GM12878 (cell line): ENCODE measurements around the gene RPL7L1. TPM values are rescaled to one million over a fixed set of nuclear protein-coding genes. Genes with fewer than 3 reads are reported as not detected.

Experiments
- ATAC-seq: fragments of 200-7000 bp; cut with Tn5 transposase; 3 replicates; pipeline ENCODE4 v1.9.1; 2020; ENCODE audit warnings: mild to moderate bottlenecking, moderate library complexity
- BruUV-seq: library from RNA; stranded (reverse); fragments of 400-500 nt; replicated peaks from 2 replicates; lab custom pipeline; 2021; lab: Mats Ljungman, UMichigan
- CTCF ChIA-PET: fragments of 300-600 bp; sonication (Branson Sonifier 250); formaldehyde crosslinking; extraction: SDS; loops from one replicate; lab custom pipeline; 2021; ENCODE audit warnings: inconsistent platforms; lab: Yijun Ruan, JAX
- POLR2A ChIA-PET: fragments of 350-600 bp; formaldehyde crosslinking; extraction: SDS; loops from one replicate; lab custom pipeline; 2021; ENCODE audit warnings: inconsistent platforms; lab: Charles Lee
- RAD21 ChIA-PET: fragments of 300-600 bp; sonication (Branson Sonifier 250); formaldehyde crosslinking; loops from one replicate; lab custom pipeline; 2023; ENCODE audit warnings: antibody characterized with exemption; ENCODE audit not compliant: unreplicated experiment; lab: Charles Lee
- SMC1A ChIA-PET: fragments of 300-600 bp; sonication (Branson Sonifier 250); formaldehyde crosslinking; loops from one replicate; lab custom pipeline; 2023; ENCODE audit not compliant: unreplicated experiment, uncharacterized antibody; lab: Charles Lee
- DNase-seq: peaks from one replicate; pipeline ENCODE4 v3.0.0-alpha.2; 2011; ENCODE audit warnings: low read depth, low spot score
- FAIRE-seq: peaks from 3 replicates; lab custom pipeline; 2011; peaks lifted over from hg19 to GRCh38; lab: Jason Lieb, UNC
- H2AFZ ChIP-seq: 2 replicates; pipeline ENCODE4 v1.6.0; 2011; ENCODE audit warnings: low read depth, low read length, control low read depth; ENCODE audit not compliant: control insufficient read depth
- H3K27ac ChIP-seq: 2 replicates; pipeline ENCODE4 v1.5.1; 2011; ENCODE audit warnings: control low read depth; ENCODE audit not compliant: control insufficient read depth, insufficient read depth
- H3K27me3 ChIP-seq, 2 experiments: replicated peaks in 1 of 2; 2 replicates each; pipeline versions ENCODE4 v1.6.0 to v1.6.1; 2011; ENCODE audit warnings: low read length in 1 of 2; ENCODE audit not compliant: control insufficient read depth in 2 of 2, insufficient read depth in 2 of 2
- H3K36me3 ChIP-seq, 2 experiments: 2 replicates each; pipeline ENCODE4 v1.5.1; 2011; ENCODE audit warnings: low read length in 1 of 2; ENCODE audit not compliant: control insufficient read depth in 2 of 2, insufficient read depth in 2 of 2
- H3K4me1 ChIP-seq: 2 replicates; pipeline ENCODE4 v1.6.1; 2011; ENCODE audit warnings: mild to moderate bottlenecking, low read length, moderate library complexity, mixed read lengths; ENCODE audit not compliant: control insufficient read depth, insufficient read depth
- H3K4me2 ChIP-seq: 2 replicates; pipeline ENCODE4 v1.6.0; 2011; ENCODE audit warnings: control low read depth; ENCODE audit not compliant: control insufficient read depth, insufficient read depth
- H3K4me3 ChIP-seq: fragments of 200-600 bp; sonication (generic); 2 replicates; pipeline ENCODE4 v1.5.1; 2016
- H3K79me2 ChIP-seq: 2 replicates; pipeline ENCODE4 v1.6.0; 2011; ENCODE audit warnings: low read length; ENCODE audit not compliant: control insufficient read depth, insufficient read depth
- H3K9ac ChIP-seq: 2 replicates; pipeline ENCODE4 v1.8.0; 2011; ENCODE audit warnings: low read length, control low read depth, mixed read lengths; ENCODE audit not compliant: control insufficient read depth, insufficient read depth
- H3K9me3 ChIP-seq: replicated peaks from 3 replicates; pipeline ENCODE4 v1.5.1; 2011; ENCODE audit warnings: mild to moderate bottlenecking, low read length; ENCODE audit not compliant: control insufficient read depth, insufficient read depth
- H4K20me1 ChIP-seq: 2 replicates; pipeline ENCODE4 v1.6.0; 2011; ENCODE audit not compliant: control insufficient read depth, insufficient read depth
- BACH1 ChIP-seq: fragments of 450-650 bp; IDR thresholded peaks from 2 replicates; pipeline ENCODE4 v1.6.1; 2017; ENCODE audit warnings: mild to moderate bottlenecking, borderline replicate concordance
- BHLHE40 ChIP-seq, 2 experiments: fragments of 450-650 bp in 1 of 2; IDR thresholded peaks; 2 replicates each; pipeline ENCODE4 v1.6.1; 2011 to 2017; ENCODE audit warnings: low read depth in 2 of 2, borderline replicate concordance in 1 of 2, improper control_type of control experiment in 1 of 2, low read length in 1 of 2, mild to moderate bottlenecking in 1 of 2
- ETV6 ChIP-seq, 2 experiments: fragments of 450-650 bp in 1 of 2; IDR thresholded peaks in 1 of 2; conservative IDR thresholded peaks in 1 of 2; 2 replicates each; pipeline ENCODE4 v1.6.1; 2014; ENCODE audit warnings: antibody characterized with exemption in 1 of 2, borderline replicate concordance in 1 of 2, low read depth in 1 of 2, mild to moderate bottlenecking in 1 of 2, moderate library complexity in 1 of 2
- HSF1 ChIP-seq: fragments of 150-350 bp; IDR thresholded peaks from 2 replicates; pipeline ENCODE4 v1.6.1; 2014; ENCODE audit warnings: mild to moderate bottlenecking, low read depth, low read length
- IRF4 ChIP-seq: IDR thresholded peaks from 2 replicates; pipeline ENCODE4 v1.6.1; 2011; ENCODE audit warnings: low read depth, low read length
- MXI1 ChIP-seq: fragments of 150-350 bp; IDR thresholded peaks from 2 replicates; pipeline ENCODE4 v1.6.1; 2011; ENCODE audit warnings: low read depth, mild to moderate bottlenecking, inconsistent platforms, low read length, improper control_type of control experiment
- MYB ChIP-seq: fragments of 150-350 bp; IDR thresholded peaks from 2 replicates; pipeline ENCODE4 v1.6.1; 2014; ENCODE audit warnings: mild to moderate bottlenecking, low read depth, low read length, borderline replicate concordance
- RCOR1 ChIP-seq: conservative IDR thresholded peaks from 2 replicates; pipeline ENCODE4 v1.6.1; 2012; ENCODE audit warnings: low read depth, low read length, improper control_type of control experiment
- STAT1 ChIP-seq: fragments of 450-650 bp; conservative IDR thresholded peaks from 2 replicates; pipeline ENCODE4 v1.6.1; 2014; ENCODE audit warnings: antibody characterized with exemption, mild to moderate bottlenecking
- ZZZ3 ChIP-seq: IDR thresholded peaks from 2 replicates; pipeline ENCODE4 v1.6.1; 2011; ENCODE audit warnings: low read depth; ENCODE audit not compliant: control insufficient read depth, insufficient read length
- WGBS: methylation state at CpG from one replicate; pipeline ENCODE4 v1.1.6; 2016; ENCODE audit warnings: low lambda C conversion rate; ENCODE audit not compliant: insufficient replicate concordance, insufficient coverage; ENCODE audit errors: missing lambda C conversion rate; 5-methylcytosine and 5-hydroxymethylcytosine counted together
- in situ Hi-C: fragments of 300-500 bp; cut with MboI; formaldehyde crosslinking; loops from 9 replicates; pipeline ENCODE4 v1.14.3; 2018; ENCODE audit warnings: mixed read lengths
- intact Hi-C: fragments of 100-400 bp; cut with micrococcal nuclease; formaldehyde crosslinking; loops from one replicate; pipeline ENCODE4 v1.14.2; 2022; ENCODE audit not compliant: unreplicated experiment
- polyA plus RNA-seq, 11 experiments: library from polyadenylated mRNA; depleted of rRNA in 4 of 11; unstranded in 6 of 11; stranded (reverse) in 5 of 11; fragments of >200 nt; fragmentation: Nextera tagmentation in 4 of 11; fragmentation: Illumina TruSeq in 1 of 11; extraction: Ambion mirVana in 4 of 11; extraction: Trizol in 1 of 11; gene quantifications; 1 replicate in 1 of 11; 2 replicates in 10 of 11; pipeline versions ENCODE4 v1.2.1 to v1.2.3, GENCODE V29; 2011 to 2016; ENCODE audit warnings: inconsistent platforms in 2 of 11, missing spikeins in 2 of 11, low read depth in 1 of 11
- total RNA-seq, 4 experiments: library from RNA; depleted of rRNA in 3 of 4; stranded (reverse); fragments of >200 nt in 3 of 4; fragmentation: Illumina TruSeq in 1 of 4; extraction: Trizol in 1 of 4; gene quantifications; 2 replicates each; pipeline versions ENCODE4 v1.2.1 to v1.2.3, GENCODE V29; 2013 to 2021

The RPL7L1 gene
- total and polyA plus RNA-seq, 10 of the 15 experiments (the other 5 are each of a cell fraction or from before 2014, with no cell fraction given) = 54.1 to 154 (median 104) TPM

- no peak for FAIRE-seq
- POLR2A ChIA-PET = no interaction called here
- in situ Hi-C loops = no loop called here
Observed at GRCh38 chr6:42834056-42834455, 45.4 kb upstream of the RPL7L1 start.

More at GRCh38 chr6:42834056-42834455, 45.4 kb upstream of the RPL7L1 start:
- no peak for TF ChIP-seq IRF4
- no peak for TF ChIP-seq RCOR1
- no peak for TF ChIP-seq HSF1
- TF ChIP-seq MXI1 = no peak
- no peak for TF ChIP-seq STAT1
- no peak for TF ChIP-seq ETV6 (conservative IDR thresholded peaks at IDR 0.05 in 1 of 2, IDR thresholded peaks at IDR 0.05 in 1 of 2; ENCODE audit: borderline replicate concordance in 1 of 2, low read depth in 1 of 2)
- TF ChIP-seq MYB = no peak
- no peak for TF ChIP-seq ZZZ3
- TF ChIP-seq BHLHE40 (IDR thresholded peaks at IDR 0.05; ENCODE audit: borderline replicate concordance in 1 of 2, low read depth in 2 of 2, low read length in 1 of 2) = no peak
- no peak for TF ChIP-seq BACH1
- Histone ChIP-seq H3K4me1 (no peaks in the 10 kb centered on the region), H2AFZ (no peak overlapping the region), H3K9me3 (no peaks in the 10 kb centered on the region), H3K79me2 (no peaks in the 10 kb centered on the region; the same call in 1 of the 2 replicates), H3K36me3 (peaks cover 9 to 12% of the 10 kb centered on the region in 2 experiments; a peak in 3 of 4 replicates), H3K27ac (no peak overlapping the region), H4K20me1 (no peaks in the 10 kb centered on the region), H3K4me3 (no peak overlapping the region), H3K9ac (no peak overlapping the region), H3K27me3 (no peaks in the 10 kb centered on the region), H3K4me2 (no peak overlapping the region)
- WGBS = 99% methylated on average over 5 of the region's 5 CpGs
- CTCF ChIA-PET = interaction anchor here (0.9 kb wide), 1 partner anchor 85 kb away, joined by 3 read pairs; no protein-coding TSS in a partner anchor
- BruUV-seq = no TSS peak
- no peak for ATAC-seq
- intact Hi-C loops = no loop called here
- no peak for DNase-seq
- RAD21 ChIA-PET = no interaction called here
- SMC1A ChIA-PET = no interaction called here
